ENCODE data around the gene SLC6A17. TPM values are rescaled to one million over a fixed set of nuclear protein-coding genes. Genes with fewer than 3 reads are reported as not detected.

The SLC6A17 gene
- total and polyA plus RNA-seq, 2 experiments from 2014 or later = 0.03 to 0.17 TPM

- Mint-ChIP-seq H3K9me3 (no peaks in the 10 kb centered on the region; the same call in 2 of the 3 replicates), H3K36me3 (ENCODE audit: low read depth) (no peaks in the 10 kb centered on the region), H3K4me3 (no peak overlapping the region), H3K4me1 (peaks cover 37% of the 10 kb centered on the region), H3K27me3 (ENCODE audit: insufficient read depth, low read depth, poor library complexity) (peaks cover 29% of the 10 kb centered on the region), H3K27ac (no peak overlapping the region)
- Histone ChIP-seq H3K4me3 (no peak overlapping the region), H3K27me3 (ENCODE audit: insufficient read depth) (peaks cover 28% of the 10 kb centered on the region), H3K9me2 (ENCODE audit: insufficient read depth) (no peaks in the 10 kb centered on the region), H2AFZ (no peak overlapping the region), H4K20me1 (replicated peaks; ENCODE audit: insufficient read depth) (no peaks in the 10 kb centered on the region), H3K27ac (ENCODE audit: low read depth) (no peak overlapping the region), H3K4me2 (no peak overlapping the region), H3K79me2 (replicated peaks; ENCODE audit: insufficient read depth) (no peaks in the 10 kb centered on the region), H3F3A (replicated peaks; ENCODE audit: low read depth) (no peaks in the 10 kb centered on the region), H3K36me3 (ENCODE audit: insufficient read depth) (no peaks in the 10 kb centered on the region), H3K4me1 (ENCODE audit: insufficient read depth) (peaks cover 29% of the 10 kb centered on the region)
- no peak for DNase-seq (ENCODE audit: low spot score)
- TF ChIP-seq EZH2phosphoT487 (IDR thresholded peaks at IDR 0.05; ENCODE audit: unreplicated experiment) = no peak
- no peak for TF ChIP-seq EZH2 (IDR thresholded peaks at IDR 0.05; ENCODE audit: low read depth, unreplicated experiment)
- no peak for TF ChIP-seq REST (IDR thresholded peaks at IDR 0.05; ENCODE audit: unreplicated experiment)
- TF ChIP-seq, protein P1, sequence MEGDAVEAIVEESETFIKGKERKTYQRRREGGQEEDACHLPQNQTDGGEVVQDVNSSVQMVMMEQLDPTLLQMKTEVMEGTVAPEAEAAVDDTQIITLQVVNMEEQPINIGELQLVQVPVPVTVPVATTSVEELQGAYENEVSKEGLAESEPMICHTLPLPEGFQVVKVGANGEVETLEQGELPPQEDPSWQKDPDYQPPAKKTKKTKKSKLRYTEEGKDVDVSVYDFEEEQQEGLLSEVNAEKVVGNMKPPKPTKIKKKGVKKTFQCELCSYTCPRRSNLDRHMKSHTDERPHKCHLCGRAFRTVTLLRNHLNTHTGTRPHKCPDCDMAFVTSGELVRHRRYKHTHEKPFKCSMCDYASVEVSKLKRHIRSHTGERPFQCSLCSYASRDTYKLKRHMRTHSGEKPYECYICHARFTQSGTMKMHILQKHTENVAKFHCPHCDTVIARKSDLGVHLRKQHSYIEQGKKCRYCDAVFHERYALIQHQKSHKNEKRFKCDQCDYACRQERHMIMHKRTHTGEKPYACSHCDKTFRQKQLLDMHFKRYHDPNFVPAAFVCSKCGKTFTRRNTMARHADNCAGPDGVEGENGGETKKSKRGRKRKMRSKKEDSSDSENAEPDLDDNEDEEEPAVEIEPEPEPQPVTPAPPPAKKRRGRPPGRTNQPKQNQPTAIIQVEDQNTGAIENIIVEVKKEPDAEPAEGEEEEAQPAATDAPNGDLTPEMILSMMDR (conservative IDR thresholded peaks at IDR 0.05; ENCODE audit: low read depth in 2 of 2) = no peak
- no peak for TF ChIP-seq CREB1 (CRISPR knock-in tag; IDR thresholded peaks at IDR 0.05; ENCODE audit: low read depth)
- no peak for TF ChIP-seq NANOG (IDR thresholded peaks at IDR 0.05; ENCODE audit: borderline replicate concordance)
- TF ChIP-seq, protein P2, sequence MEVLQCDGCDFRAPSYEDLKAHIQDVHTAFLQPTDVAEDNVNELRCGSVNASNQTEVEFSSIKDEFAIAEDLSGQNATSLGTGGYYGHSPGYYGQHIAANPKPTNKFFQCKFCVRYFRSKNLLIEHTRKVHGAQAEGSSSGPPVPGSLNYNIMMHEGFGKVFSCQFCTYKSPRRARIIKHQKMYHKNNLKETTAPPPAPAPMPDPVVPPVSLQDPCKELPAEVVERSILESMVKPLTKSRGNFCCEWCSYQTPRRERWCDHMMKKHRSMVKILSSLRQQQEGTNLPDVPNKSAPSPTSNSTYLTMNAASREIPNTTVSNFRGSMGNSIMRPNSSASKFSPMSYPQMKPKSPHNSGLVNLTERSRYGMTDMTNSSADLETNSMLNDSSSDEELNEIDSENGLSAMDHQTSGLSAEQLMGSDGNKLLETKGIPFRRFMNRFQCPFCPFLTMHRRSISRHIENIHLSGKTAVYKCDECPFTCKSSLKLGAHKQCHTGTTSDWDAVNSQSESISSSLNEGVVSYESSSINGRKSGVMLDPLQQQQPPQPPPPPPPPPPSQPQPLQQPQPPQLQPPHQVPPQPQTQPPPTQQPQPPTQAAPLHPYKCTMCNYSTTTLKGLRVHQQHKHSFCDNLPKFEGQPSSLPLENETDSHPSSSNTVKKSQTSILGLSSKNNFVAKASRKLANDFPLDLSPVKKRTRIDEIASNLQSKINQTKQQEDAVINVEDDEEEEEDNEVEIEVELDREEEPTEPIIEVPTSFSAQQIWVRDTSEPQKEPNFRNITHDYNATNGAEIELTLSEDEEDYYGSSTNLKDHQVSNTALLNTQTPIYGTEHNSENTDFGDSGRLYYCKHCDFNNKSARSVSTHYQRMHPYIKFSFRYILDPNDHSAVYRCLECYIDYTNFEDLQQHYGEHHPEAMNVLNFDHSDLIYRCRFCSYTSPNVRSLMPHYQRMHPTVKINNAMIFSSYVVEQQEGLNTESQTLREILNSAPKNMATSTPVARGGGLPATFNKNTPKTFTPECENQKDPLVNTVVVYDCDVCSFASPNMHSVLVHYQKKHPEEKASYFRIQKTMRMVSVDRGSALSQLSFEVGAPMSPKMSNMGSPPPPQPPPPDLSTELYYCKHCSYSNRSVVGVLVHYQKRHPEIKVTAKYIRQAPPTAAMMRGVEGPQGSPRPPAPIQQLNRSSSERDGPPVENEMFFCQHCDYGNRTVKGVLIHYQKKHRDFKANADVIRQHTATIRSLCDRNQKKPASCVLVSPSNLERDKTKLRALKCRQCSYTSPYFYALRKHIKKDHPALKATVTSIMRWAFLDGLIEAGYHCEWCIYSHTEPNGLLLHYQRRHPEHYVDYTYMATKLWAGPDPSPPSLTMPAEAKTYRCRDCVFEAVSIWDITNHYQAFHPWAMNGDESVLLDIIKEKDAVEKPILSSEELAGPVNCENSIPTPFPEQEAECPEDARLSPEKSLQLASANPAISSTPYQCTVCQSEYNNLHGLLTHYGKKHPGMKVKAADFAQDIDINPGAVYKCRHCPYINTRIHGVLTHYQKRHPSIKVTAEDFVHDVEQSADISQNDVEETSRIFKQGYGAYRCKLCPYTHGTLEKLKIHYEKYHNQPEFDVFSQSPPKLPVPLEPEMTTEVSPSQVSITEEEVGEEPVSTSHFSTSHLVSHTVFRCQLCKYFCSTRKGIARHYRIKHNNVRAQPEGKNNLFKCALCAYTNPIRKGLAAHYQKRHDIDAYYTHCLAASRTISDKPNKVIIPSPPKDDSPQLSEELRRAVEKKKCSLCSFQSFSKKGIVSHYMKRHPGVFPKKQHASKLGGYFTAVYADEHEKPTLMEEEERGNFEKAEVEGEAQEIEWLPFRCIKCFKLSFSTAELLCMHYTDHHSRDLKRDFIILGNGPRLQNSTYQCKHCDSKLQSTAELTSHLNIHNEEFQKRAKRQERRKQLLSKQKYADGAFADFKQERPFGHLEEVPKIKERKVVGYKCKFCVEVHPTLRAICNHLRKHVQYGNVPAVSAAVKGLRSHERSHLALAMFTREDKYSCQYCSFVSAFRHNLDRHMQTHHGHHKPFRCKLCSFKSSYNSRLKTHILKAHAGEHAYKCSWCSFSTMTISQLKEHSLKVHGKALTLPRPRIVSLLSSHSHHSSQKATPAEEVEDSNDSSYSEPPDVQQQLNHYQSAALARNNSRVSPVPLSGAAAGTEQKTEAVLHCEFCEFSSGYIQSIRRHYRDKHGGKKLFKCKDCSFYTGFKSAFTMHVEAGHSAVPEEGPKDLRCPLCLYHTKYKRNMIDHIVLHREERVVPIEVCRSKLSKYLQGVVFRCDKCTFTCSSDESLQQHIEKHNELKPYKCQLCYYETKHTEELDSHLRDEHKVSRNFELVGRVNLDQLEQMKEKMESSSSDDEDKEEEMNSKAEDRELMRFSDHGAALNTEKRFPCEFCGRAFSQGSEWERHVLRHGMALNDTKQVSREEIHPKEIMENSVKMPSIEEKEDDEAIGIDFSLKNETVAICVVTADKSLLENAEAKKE (CRISPR knock-in tag; IDR thresholded peaks at IDR 0.05) = no peak
- TF ChIP-seq STAT1 (IDR thresholded peaks at IDR 0.05; ENCODE audit: unreplicated experiment) = no peak
- TF ChIP-seq ETS1 (IDR thresholded peaks at IDR 0.05) = no peak
- no peak for TF ChIP-seq ZNF114 (CRISPR knock-in tag; IDR thresholded peaks at IDR 0.05)
- no peak for TF ChIP-seq ZNF331 (CRISPR knock-in tag; IDR thresholded peaks at IDR 0.05; ENCODE audit: low read depth)
- no peak for TF ChIP-seq JUNB (IDR thresholded peaks at IDR 0.05; ENCODE audit: unreplicated experiment)
- no peak for TF ChIP-seq POLR2AphosphoS5 (IDR thresholded peaks at IDR 0.05; ENCODE audit: low read depth)
- ATAC-seq = no peak
Observed at GRCh38 chr1:110133436-110133835, 16.9 kb upstream of the SLC6A17 start.

Measured in GM23338 (cell line).